ENCODE data around the gene PPP1R16B.

PPP1R16B gene

GRCh38 chr20:38841570-38841969, 36.1 kb downstream of the PPP1R16B start:
- H3K9ac ChIP-seq (ENCODE audit: low read depth, low read length, poor library complexity) = no peak overlapping the region
- no peak overlapping the region for H3K4me2 ChIP-seq (ENCODE audit: insufficient read depth, low read length, poor library complexity, severe bottlenecking)
- H3K4me3 ChIP-seq (ENCODE audit: low read length in 2 of 2) = no peak overlapping the region
- no peak overlapping the region for H4K8ac ChIP-seq (ENCODE audit: low read depth, low read length)
- DNase-seq (ENCODE audit: low spot score) = no peak
- no peak overlapping the region for H2BK5ac ChIP-seq (ENCODE audit: low read length)
- H3K23ac ChIP-seq (ENCODE audit: low read depth, low read length, poor library complexity) = no peak overlapping the region
- H3K27me3 ChIP-seq (ENCODE audit: control insufficient read depth in 3 of 3, insufficient read depth in 3 of 3, low read depth in 1 of 3, low read length in 3 of 3) = no peaks in the 10 kb centered on the region
- no peaks in the 10 kb centered on the region for H3K4me1 ChIP-seq (ENCODE audit: control insufficient read depth in 2 of 2, insufficient read depth in 1 of 2, low read depth in 1 of 2, low read length in 2 of 2)
- no peak overlapping the region for H2BK15ac ChIP-seq (ENCODE audit: low read length)
- H3K27ac ChIP-seq (replicated peaks; ENCODE audit: low read length) = no peak overlapping the region
- no peak overlapping the region for H3K4ac ChIP-seq (ENCODE audit: low read length)
- H2BK120ac ChIP-seq (ENCODE audit: low read depth, low read length) = no peak overlapping the region
- no peak overlapping the region for H2AFZ ChIP-seq (ENCODE audit: low read length)
- H4K91ac ChIP-seq (ENCODE audit: low read depth, low read length, poor library complexity) = no peak overlapping the region
- no peaks in the 10 kb centered on the region for H3K9me3 ChIP-seq (replicated peaks in 1 of 2; ENCODE audit: control insufficient read depth in 2 of 2, insufficient read depth in 1 of 2, low read depth in 1 of 2, low read length in 2 of 2)
- H3K14ac ChIP-seq (ENCODE audit: low read length) = no peak overlapping the region
- H2BK12ac ChIP-seq (ENCODE audit: low read length) = no peak overlapping the region
- H3K18ac ChIP-seq (ENCODE audit: low read length) = no peak overlapping the region
- peaks cover 0 to 17% of the 10 kb centered on the region in 2 donors for H3K36me3 ChIP-seq (replicated peaks in 1 of 2; ENCODE audit: control insufficient read depth in 2 of 2, insufficient read depth in 2 of 2, low read length in 2 of 2)
- H2AK5ac ChIP-seq (ENCODE audit: low read depth, low read length) = no peak overlapping the region
- H3K79me1 ChIP-seq (ENCODE audit: low read depth, low read length) = no peaks in the 10 kb centered on the region
- no CpG with 5 or more reads among the region's 2 CpGs for WGBS, 2 donors (ENCODE audit: extremely low coverage in 2 of 2, insufficient read length in 2 of 2, insufficient replicate concordance in 1 of 2)

GRCh38 chr20:38842026-38842425, 36.5 kb downstream of the PPP1R16B start:
- WGBS, 2 donors (ENCODE audit: extremely low coverage in 2 of 2, insufficient read length in 2 of 2, insufficient replicate concordance in 1 of 2) = no CpG with 5 or more reads among the region's 1 CpG
- H3K4me1 ChIP-seq (ENCODE audit: control insufficient read depth in 2 of 2, insufficient read depth in 1 of 2, low read depth in 1 of 2, low read length in 2 of 2) = no peaks in the 10 kb centered on the region

GRCh38 chr20:38842558-38842981, 37.1 kb downstream of the PPP1R16B start:
- no peak overlapping the region for H2BK12ac ChIP-seq (ENCODE audit: low read length)
- 100% methylated on average over 1 of the region's 1 CpG; no CpG with 5 or more reads in 1 of the 2 donors for WGBS, 2 donors (ENCODE audit: extremely low coverage in 2 of 2, insufficient read length in 2 of 2, insufficient replicate concordance in 1 of 2)
- H2BK5ac ChIP-seq (ENCODE audit: low read length) = no peak overlapping the region
- no peak overlapping the region for H3K4me3 ChIP-seq (ENCODE audit: low read length in 2 of 2)
- no peak overlapping the region for H3K4ac ChIP-seq (ENCODE audit: low read length)
- no peak overlapping the region for H3K18ac ChIP-seq (ENCODE audit: low read length)
- H3K27me3 ChIP-seq (ENCODE audit: control insufficient read depth in 3 of 3, insufficient read depth in 3 of 3, low read depth in 1 of 3, low read length in 3 of 3) = no peaks in the 10 kb centered on the region
- H3K4me2 ChIP-seq (ENCODE audit: insufficient read depth, low read length, poor library complexity, severe bottlenecking) = no peak overlapping the region
- no peak overlapping the region for H3K23ac ChIP-seq (ENCODE audit: low read depth, low read length, poor library complexity)
- H3K27ac ChIP-seq (replicated peaks; ENCODE audit: low read length) = no peak overlapping the region
- no peaks in the 10 kb centered on the region for H3K4me1 ChIP-seq (ENCODE audit: control insufficient read depth in 2 of 2, insufficient read depth in 1 of 2, low read depth in 1 of 2, low read length in 2 of 2)
- H2AFZ ChIP-seq (ENCODE audit: low read length) = no peak overlapping the region
- no peak overlapping the region for H3K14ac ChIP-seq (ENCODE audit: low read length)
- H4K91ac ChIP-seq (ENCODE audit: low read depth, low read length, poor library complexity) = no peak overlapping the region
- peaks cover 0 to 8% of the 10 kb centered on the region in 2 donors for H3K36me3 ChIP-seq (replicated peaks in 1 of 2; ENCODE audit: control insufficient read depth in 2 of 2, insufficient read depth in 2 of 2, low read length in 2 of 2)
- DNase-seq (ENCODE audit: low spot score) = no peak
- no peak overlapping the region for H2BK120ac ChIP-seq (ENCODE audit: low read depth, low read length)
- H4K8ac ChIP-seq (ENCODE audit: low read depth, low read length) = no peak overlapping the region
- H3K9ac ChIP-seq (ENCODE audit: low read depth, low read length, poor library complexity) = no peak overlapping the region
- H2AK5ac ChIP-seq (ENCODE audit: low read depth, low read length) = no peak overlapping the region
- no peaks in the 10 kb centered on the region for H3K79me1 ChIP-seq (ENCODE audit: low read depth, low read length)
- H2BK15ac ChIP-seq (ENCODE audit: low read length) = no peak overlapping the region
- H3K9me3 ChIP-seq (replicated peaks in 1 of 2; ENCODE audit: control insufficient read depth in 2 of 2, insufficient read depth in 1 of 2, low read depth in 1 of 2, low read length in 2 of 2) = no peaks in the 10 kb centered on the region

More at GRCh38 chr20:38842026-38842425, 36.5 kb downstream of the PPP1R16B start:
- Histone ChIP-seq H3K4ac (ENCODE audit: low read length) (no peak overlapping the region), H3K79me1 (ENCODE audit: low read depth, low read length) (no peaks in the 10 kb centered on the region), H4K8ac (ENCODE audit: low read depth, low read length) (no peak overlapping the region), H3K18ac (ENCODE audit: low read length) (no peak overlapping the region), H3K14ac (ENCODE audit: low read length) (no peak overlapping the region), H2BK15ac (ENCODE audit: low read length) (no peak overlapping the region), H2AFZ (ENCODE audit: low read length) (no peak overlapping the region), H3K9me3 (replicated peaks in 1 of 2; ENCODE audit: control insufficient read depth in 2 of 2, insufficient read depth in 1 of 2, low read depth in 1 of 2, low read length in 2 of 2) (no peaks in the 10 kb centered on the region), H3K27me3 (ENCODE audit: control insufficient read depth in 3 of 3, insufficient read depth in 3 of 3, low read depth in 1 of 3, low read length in 3 of 3) (no peaks in the 10 kb centered on the region), H3K4me2 (ENCODE audit: insufficient read depth, low read length, poor library complexity, severe bottlenecking) (no peak overlapping the region), H2BK12ac (ENCODE audit: low read length) (no peak overlapping the region), H4K91ac (ENCODE audit: low read depth, low read length, poor library complexity) (no peak overlapping the region), H2BK120ac (ENCODE audit: low read depth, low read length) (no peak overlapping the region), H2AK5ac (ENCODE audit: low read depth, low read length) (no peak overlapping the region), H2BK5ac (ENCODE audit: low read length) (no peak overlapping the region), H3K9ac (ENCODE audit: low read depth, low read length, poor library complexity) (no peak overlapping the region), H3K23ac (ENCODE audit: low read depth, low read length, poor library complexity) (no peak overlapping the region), H3K36me3 (replicated peaks in 1 of 2; ENCODE audit: control insufficient read depth in 2 of 2, insufficient read depth in 2 of 2, low read length in 2 of 2) (peaks cover 0 to 13% of the 10 kb centered on the region in 2 donors), H3K27ac (replicated peaks; ENCODE audit: low read length) (no peak overlapping the region), H3K4me3 (ENCODE audit: low read length in 2 of 2) (no peak overlapping the region)
- no peak for DNase-seq (ENCODE audit: low spot score)

- no peak overlapping the region for H3K4me2 ChIP-seq (ENCODE audit: insufficient read depth, low read length, poor library complexity, severe bottlenecking)
- no peak overlapping the region for H2BK120ac ChIP-seq (ENCODE audit: low read depth, low read length)
- no peak for DNase-seq (ENCODE audit: low spot score)
- no peaks in the 10 kb centered on the region for H3K9me3 ChIP-seq (replicated peaks in 1 of 2; ENCODE audit: control insufficient read depth in 2 of 2, insufficient read depth in 1 of 2, low read depth in 1 of 2, low read length in 2 of 2)
- no peak overlapping the region for H3K27ac ChIP-seq (replicated peaks; ENCODE audit: low read length)
- no peak overlapping the region for H4K91ac ChIP-seq (ENCODE audit: low read depth, low read length, poor library complexity)
- no peak overlapping the region for H3K14ac ChIP-seq (ENCODE audit: low read length)
- H3K9ac ChIP-seq (ENCODE audit: low read depth, low read length, poor library complexity) = no peak overlapping the region
- no peak overlapping the region for H2AFZ ChIP-seq (ENCODE audit: low read length)
- H3K4me3 ChIP-seq (ENCODE audit: low read length in 2 of 2) = no peak overlapping the region
- H4K8ac ChIP-seq (ENCODE audit: low read depth, low read length) = no peak overlapping the region
- no peaks in the 10 kb centered on the region for H3K79me1 ChIP-seq (ENCODE audit: low read depth, low read length)
- no peak overlapping the region for H3K18ac ChIP-seq (ENCODE audit: low read length)
- H3K23ac ChIP-seq (ENCODE audit: low read depth, low read length, poor library complexity) = no peak overlapping the region
- no peak overlapping the region for H2AK5ac ChIP-seq (ENCODE audit: low read depth, low read length)
- no peak overlapping the region for H2BK12ac ChIP-seq (ENCODE audit: low read length)
- H3K4me1 ChIP-seq (ENCODE audit: control insufficient read depth in 2 of 2, insufficient read depth in 1 of 2, low read depth in 1 of 2, low read length in 2 of 2) = no peaks in the 10 kb centered on the region
- H2BK5ac ChIP-seq (ENCODE audit: low read length) = no peak overlapping the region
- H2BK15ac ChIP-seq (ENCODE audit: low read length) = no peak overlapping the region
- H3K4ac ChIP-seq (ENCODE audit: low read length) = no peak overlapping the region
- no CpG with 5 or more reads among the region's 3 CpGs for WGBS, 2 donors (ENCODE audit: extremely low coverage in 2 of 2, insufficient read length in 2 of 2, insufficient replicate concordance in 1 of 2)
- H3K27me3 ChIP-seq (ENCODE audit: control insufficient read depth in 3 of 3, insufficient read depth in 3 of 3, low read depth in 1 of 3, low read length in 3 of 3) = no peaks in the 10 kb centered on the region
- peaks cover 0 to under 1% of the 10 kb centered on the region in 2 donors for H3K36me3 ChIP-seq (replicated peaks in 1 of 2; ENCODE audit: control insufficient read depth in 2 of 2, insufficient read depth in 2 of 2, low read length in 2 of 2)
Observed at GRCh38 chr20:38843346-38843745, 37.8 kb downstream of the PPP1R16B start.

All from neuronal stem cell (in vitro differentiated cells).